GM21723 (cell line): Measurements from ENCODE around the gene CHGA.

Experiments
- ATAC-seq: cut with Tn5 transposase; IDR thresholded peaks from one replicate; pipeline ENCODE4 v1.9.1; 2021; ENCODE audit warnings: mild to moderate bottlenecking, moderate library complexity; ENCODE audit not compliant: unreplicated experiment

CHGA gene

DNA sequence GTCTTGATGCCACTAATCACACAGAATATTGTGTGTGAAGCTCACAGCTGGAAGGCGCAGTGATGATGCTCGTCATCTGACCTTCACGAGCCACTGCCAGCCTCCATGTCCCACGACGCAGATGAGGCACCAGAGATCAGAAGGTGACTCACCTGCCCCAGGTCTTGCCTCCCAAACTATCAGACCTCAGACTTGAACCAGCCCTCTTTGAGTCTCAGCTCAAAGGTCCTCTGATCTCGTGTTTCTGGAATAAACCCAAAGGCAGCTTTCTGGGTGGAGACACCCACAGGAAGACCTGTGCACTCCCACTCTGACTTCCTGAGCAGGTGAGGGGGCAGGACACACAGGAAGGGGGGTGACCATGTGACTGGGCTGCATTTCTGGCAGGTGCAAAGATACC is 19.6 kb upstream of the CHGA start:
- ATAC-seq, result no peak

DNA sequence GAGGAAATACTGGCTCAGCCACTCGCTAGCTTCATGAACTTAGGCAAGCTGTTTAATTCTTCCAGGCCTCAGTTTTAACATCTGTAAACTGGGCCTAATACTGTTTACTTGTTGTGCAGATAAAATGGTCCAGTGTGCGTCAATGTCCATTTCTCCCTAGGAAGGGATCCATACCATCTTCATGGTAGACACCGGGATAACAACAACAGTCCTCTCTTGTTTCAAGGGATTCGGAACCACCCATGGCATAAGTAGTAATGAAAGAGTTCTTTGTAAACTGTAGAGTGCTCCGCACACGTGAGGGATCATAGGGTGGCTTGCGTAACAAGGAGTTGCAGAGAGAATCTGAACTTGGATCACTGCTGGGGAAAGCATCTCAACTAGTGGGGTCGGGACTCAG is 17.3 kb upstream of the CHGA start:
- ATAC-seq, result no peak

DNA sequence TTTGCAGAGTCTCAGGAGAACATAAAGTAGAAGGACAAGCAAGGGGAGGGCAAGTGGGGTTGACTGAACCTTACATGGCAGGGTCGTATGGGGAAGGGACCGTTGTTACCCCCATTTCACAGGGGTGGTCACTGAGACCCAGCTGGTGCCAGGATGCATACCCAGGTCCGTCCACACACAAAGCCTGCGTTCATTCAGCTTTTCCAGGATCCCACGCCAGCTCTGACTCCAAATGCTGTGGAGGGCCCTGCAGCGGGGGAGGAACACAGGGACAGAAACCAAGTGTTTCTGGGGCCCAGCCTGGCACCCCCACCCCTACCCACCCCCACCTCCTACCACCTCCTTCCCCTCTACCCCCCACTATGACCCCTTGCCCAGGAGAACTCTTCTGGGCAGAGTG is 16.5 kb upstream of the CHGA start:
- no peak for ATAC-seq

DNA sequence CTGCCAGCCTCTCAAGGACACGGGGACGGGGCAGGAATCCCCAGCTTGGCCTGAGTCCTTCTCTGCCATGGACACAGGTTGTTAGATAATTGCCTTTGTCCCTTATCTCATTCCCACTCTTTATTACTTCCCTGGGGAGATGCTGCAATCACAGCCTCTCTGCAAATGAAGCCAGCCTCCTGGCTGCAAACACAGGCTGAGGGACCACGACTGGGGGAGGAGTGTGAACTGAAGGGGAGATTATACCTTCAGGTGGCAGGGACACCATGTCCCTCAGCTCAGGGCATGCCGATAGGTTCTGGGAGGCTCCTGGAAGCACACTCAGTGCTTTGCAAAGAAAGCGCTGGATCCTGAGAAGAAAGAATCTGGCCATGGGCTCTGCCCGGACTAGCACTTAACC is 16.1 kb upstream of the CHGA start:
- ATAC-seq, result no peak

DNA sequence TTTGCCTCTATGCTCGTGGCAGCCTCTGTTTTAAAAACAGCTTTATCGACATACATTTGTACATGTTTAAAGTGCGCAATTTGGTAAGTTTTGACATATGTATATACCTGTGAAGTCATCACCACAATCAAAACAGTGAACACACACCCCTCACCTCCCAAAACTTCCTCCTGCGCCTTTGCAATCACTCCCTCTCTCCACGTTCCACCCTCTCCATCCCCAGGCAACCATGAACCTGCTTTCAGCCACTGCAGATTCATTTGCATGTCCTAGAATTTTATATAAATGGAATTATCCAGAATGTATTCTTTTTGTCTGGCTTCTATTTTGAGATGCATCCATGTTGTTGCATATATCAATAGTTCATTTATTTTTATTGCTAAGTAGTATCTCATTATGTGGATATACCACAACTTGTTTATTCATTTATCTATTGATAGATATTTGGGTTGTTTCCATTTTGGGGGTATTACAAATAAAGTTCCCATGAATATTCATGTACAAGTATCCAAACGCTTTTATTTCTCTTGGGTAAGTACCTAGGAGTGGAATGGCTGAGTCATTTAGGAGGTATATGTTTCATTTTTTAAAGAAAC is 15.5 kb upstream of the CHGA start:
- no peak for ATAC-seq

DNA sequence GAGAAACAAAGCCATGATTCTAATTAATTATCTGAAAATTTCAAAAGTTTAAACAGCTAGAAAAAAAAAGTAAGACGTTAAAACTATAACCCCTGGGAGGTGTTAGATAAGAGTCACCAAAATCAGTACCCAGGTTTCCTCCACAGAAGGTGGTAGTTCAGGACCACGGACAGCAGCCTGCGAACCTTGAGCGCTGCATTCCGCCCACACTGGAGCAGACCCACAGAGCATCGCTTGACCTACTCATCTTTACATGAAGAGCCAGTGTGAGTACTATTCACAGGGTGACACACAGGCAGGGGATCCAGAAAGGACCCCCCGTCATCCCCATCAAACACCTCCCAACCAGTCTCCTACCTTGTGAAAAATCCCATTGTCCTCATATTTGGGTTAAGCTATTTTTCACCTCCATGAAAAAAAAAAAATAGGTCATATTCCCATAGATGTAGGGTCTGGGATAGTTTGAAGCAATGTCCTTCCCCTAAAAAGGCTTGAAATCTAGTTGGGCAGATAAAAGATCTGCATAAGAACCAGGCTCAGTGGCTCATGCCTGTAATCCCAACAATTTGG is 8.8 kb upstream of the CHGA start:
- no peak for ATAC-seq

DNA sequence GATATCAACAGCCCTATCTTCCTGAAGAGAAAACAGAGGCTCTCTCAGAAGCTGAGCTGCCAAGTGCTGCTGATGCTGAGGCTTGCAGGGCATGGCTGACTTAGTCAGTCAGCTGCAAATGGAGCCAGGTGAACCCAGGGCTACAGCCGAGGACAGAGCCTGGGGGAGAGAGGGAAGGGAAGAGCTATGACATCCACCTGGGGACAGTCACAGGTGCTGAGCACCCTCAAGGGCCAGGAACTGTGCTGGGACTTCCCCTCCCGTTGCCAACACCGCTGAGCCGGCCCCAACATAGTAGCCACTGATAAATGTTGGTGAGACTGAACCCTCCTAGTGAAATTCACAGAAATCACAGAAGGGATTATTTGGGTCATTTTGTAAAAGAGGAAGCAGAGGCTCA is 6.7 kb upstream of the CHGA start:
- no peak for ATAC-seq

DNA sequence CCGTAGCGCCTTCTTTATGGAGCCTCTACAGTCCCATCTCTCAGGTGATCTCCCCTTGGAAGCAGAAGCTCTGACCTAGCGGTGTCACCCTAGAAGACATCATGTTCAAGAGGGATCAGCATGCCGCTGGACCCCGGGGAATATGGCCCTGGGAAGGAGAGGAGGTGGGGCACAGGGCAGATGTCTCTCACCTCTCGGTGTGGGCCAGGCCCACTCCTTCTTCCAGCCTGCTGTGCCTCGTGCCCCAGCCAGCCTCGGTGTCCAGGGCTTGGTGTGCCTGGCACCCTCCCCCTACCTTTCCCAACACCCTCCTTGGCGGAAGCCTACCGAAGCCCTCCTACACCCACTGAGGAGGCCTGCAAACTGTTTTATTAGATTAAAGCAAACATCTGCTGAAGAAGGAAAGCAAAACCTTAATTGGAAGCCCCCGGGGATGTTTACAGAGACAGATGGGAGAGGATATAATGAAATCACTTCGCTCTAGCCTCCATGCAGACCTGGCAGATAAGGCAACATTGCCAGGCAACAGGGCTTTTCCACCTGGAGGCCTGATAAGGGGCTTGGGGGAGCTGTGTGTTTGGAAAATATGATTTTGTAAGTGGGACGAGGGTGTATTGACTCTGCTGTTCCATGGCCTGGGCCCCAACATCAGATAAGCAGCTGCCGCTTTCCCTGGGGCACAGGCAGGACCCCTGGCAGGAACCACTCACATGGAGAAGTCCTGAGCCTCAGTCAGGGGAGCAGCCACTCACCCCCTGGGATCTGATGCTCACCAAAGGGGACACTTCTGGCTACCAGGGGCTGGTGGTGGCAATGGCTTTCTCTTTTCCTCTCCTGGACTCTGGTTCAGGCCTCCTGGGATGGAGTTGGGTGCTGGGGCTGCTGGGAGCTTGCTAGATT is 5.7 kb upstream of the CHGA start:
- ATAC-seq, result no peak

DNA sequence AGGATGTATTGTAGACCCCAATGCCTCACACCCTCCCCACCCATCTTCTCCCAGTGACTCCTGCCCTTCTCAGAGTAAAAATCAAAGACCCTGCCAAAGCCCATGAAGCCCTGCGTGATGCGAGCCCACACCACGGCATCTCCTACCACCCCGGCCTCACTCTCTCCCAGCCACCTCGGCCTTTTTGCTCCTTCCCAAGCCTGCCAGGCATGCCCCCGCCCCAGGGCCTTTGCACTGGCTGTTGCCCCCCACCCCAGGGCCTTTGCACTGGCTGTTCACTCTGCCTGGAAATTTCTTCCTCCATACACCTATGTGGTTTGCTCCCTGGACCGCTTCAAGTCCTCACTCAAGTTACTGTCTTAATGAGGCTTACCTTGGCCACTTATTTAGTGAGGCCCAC is 5.0 kb upstream of the CHGA start:
- no peak for ATAC-seq

DNA sequence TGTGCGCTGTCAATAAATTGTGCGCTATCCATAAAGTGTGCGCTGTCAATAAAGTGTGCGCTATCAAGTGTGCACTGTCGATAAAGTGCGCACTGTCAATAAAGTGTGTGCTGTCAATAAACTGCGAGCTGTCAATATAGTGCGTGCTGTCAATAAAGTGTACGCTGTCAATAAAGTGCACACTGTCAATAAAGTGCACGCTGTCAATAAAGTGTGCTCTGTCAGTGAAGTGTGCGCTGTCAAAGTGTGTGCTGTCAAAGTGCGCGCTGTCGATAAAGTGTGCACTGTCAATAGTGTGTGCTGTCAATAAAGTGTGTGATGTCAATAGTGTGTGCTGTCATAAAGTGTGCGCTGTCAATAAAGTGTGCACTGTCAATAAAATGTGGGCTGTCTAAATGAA is 2.9 kb upstream of the CHGA start:
- ATAC-seq, result no peak

DNA sequence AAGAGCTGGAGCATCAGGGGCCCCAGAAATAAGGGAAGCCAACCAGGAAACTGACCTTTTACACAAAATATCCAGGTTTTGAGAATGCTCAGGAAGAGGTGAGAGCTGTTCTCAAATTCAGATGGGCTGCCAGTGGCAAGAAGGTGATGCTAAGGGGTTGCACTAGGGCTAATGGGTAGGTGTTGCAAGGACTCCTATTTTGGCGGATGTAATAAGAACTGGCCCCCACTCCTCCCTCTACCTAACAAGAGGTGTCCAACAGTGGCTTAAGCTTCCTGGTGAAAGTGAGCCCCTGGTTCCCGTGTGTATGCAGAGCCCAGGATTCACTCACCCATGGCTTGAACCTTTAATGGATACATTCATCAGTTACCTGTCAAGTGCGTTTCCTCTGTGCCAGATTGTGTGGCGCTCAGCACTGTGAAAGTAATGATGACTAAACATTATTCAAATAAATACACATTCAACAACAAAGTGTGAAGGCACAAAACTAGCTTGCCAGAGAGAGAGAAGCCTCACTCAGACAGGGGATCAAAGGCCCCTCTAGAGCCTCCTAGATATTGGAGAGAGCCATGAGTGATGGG is 705 bp upstream of the CHGA start:
- no peak for ATAC-seq

DNA sequence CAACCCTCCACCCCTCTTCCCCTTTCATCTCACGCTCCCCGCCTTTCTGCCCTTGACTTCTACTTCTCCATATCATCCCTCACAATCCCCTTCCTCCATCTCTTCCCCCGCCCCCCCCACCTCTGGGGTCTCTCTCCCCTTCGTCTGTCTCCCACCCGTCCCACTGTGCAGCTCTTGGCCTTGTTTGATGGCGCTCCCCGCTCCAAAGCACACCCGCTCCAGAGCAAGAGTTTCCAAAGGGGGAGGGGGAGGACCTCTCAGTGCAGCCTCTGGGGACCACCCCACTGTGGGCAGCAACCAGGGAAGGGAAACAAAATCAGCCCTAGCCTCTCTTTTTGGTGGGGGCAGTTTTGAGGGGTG is 774 bp downstream of the CHGA start:
- ATAC-seq, result no peak

DNA sequence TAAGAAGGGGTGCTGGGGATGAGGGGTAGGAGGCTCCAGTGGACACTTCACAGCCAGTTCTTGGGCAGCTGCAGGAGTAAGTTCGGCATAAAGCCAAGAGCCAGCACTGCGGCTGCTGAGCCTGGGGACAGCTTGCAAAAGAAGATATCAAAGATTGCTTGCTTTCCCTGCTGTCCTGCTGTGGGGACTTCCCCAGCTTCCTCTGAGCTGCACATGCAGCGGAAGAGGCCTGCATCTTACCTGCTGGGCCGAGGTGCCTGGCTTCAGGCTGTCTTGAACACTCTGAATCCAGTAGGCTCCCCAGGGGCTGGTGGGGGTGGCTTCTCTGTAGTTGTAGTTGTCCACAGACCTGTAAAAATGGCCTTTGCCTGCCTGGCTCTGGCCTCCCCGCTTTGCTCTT is 1.3 kb downstream of the CHGA start:
- no peak for ATAC-seq

DNA sequence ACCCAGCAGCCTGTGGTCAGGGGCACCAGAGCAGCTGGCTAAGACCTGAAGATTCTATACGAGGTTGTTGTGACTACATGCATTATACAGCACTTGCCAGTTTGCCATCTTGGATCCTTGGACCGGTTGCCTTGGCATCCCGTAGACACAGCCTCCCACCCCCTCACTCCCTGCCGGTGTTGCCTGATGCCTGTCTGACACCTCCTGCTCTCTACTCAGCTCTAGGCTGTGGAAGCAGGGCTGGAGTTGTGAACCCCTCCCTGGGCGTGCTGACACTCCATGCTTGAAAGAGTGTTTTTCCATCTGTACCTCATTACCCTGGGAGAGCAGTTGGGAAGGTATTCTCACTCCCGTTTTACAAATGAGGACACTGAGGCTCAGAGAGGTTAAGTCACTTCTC is 2.5 kb downstream of the CHGA start:
- ATAC-seq, result no peak

DNA sequence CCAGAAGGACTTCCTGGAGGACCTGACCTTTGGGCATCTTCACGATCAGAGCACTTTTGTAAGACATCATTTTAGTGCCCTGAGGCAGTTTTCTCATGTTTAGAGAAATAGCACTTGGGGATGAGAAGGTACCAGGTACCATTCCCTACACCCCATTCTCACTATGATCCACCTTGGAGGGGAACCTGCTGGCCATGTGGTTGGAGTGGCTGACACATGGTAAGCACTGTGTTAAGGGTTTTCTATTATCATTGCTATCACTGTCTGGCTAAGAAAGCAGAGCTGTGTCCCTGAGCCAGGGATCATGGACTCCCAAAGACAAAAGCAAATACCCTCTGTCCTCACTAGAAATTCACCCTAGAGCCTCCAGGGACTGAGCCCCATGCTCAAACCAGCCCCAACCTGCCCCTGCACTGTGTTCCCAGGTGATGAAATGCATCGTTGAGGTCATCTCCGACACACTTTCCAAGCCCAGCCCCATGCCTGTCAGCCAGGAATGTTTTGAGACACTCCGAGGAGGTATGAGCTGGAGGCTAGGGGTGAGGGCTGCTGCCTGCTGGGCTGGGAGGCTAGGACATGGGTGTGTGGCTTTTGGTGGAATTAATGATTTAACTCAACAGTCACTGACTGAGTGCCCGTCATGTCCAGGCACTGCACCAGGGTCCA is 3.4 kb downstream of the CHGA start:
- ATAC-seq, result no peak

DNA sequence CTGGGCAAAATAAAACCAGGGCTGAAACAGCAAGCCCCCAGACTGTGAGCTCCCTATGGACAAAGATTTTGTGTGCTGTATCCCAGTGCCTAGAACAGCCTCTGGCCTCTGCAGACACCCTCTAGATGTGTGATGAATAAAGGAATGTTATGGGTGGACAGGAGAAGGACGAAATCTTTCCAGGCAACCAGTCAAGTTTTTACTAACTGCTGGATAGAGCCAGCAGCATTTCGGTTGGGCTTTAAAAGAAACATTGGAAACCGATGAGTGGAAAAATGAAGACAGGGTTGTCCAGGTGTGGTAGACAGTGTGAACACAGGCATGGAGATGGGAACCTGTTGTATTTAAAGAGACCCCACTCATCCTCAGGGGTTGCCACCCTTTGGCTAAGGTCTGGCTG is 4.0 kb downstream of the CHGA start:
- no peak for ATAC-seq

DNA sequence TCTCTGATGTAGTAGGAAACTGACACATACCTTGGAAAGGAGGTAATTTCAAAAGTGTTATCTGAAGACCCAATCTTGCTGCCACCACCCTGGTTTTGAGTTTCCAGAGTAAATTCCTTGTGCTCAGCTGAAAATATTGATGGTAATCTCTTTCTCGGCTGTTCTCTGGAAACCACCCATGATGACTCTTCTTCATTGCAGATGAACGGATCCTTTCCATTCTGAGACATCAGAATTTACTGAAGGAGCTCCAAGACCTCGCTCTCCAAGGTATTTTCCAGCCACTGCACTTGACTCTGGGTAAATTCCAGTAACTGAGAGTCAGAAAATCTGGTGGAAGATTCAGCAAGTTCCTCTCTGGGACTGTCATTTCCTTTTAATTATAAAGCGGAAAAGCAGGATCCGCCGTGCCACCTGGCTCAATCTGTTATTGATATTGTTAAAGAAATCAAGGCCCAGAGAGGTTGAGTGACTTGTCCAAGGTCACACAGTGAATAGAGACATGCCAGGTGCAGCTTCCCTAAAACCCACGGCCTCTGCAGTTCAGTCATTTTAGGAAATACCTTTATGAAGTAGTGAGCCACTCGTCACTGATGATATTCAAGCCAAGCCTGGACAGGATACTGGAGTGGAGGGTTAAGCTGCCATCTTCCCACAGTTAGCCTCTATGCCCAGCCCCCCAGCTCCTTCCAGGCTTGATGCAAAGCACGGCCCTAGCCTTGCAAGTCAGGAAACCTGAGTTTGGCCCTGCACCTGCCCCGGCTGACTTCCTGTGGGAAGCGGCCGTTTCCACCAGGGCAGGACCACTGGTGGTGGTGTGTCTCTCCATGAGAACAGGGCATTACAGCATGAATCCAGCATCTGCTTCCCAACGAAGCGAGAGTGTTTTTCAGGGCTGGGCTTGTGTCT is 4.7 kb downstream of the CHGA start:
- no peak for ATAC-seq

DNA sequence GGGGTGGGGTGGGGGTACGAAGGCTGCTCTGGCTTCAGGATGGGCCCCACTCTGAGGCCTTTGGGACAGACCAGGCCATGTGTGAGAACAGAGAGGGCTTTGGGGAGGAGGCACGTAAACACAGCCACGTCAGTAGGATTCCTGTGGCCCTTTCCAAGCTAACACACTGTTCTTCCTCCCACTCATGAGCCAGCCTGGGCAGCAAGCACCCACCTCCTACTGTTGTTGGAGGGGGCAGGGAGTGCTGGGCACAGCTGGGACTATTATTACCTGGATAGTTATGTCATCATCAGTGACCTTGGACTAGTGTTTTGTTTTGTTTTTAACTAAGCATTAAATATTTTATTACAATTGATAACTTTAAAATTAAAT is 5.3 kb downstream of the CHGA start:
- ATAC-seq, result no peak

DNA sequence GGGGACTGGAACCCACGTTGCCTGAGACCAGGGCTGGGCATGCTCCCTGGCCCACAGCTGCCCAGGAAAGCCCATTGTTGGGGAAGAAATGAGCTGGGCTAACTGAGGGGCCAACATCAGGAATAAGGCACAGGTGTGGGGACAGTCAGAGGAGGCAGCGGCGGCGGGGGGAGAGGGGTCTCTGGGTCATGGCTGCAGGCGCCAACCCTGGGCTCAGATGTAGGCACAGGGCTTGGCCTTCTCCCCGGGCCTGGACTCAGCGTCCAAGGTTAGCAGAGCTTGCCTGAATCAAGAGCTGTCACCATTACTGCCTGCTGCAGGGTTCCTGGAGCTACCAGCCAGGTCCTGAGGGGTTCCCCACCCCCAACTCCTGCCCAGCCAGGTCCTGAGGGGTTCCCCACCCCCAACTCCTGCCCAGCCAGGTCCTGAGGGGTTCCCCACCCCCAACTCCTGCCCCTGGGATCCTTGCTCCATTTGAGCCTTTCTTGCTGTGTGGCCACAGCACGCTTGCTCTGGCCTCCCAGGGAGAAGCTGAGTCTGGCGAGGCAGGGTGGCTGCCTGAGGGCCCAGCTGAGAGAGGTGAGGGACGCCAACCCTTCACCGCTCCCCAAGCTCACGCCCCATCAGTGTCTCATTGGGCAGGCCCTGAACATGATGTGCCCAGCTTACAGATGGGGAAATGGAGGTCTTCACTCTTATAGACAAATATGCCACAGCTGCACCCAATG is 6.2 kb downstream of the CHGA start:
- no peak for ATAC-seq
